ENCODE data around the gene IRF3. TPM values are rescaled to one million over a fixed set of nuclear protein-coding genes. Genes with fewer than 3 reads are reported as not detected.

Gene IRF3
- total and polyA plus RNA-seq, 7 donors, result 10.3 to 26.5 (median 18.2) TPM

- Histone ChIP-seq H3K4me3 (peak overlapping the region; percentile 63), H3K36me3 (ENCODE audit: insufficient read depth in 1 of 2, low read depth in 1 of 2) (peaks cover 0 to 15% of the 10 kb centered on the region in 2 donors), H3K4me1 (peaks cover 13% of the 10 kb centered on the region), H3K27ac (no peak overlapping the region), H3K27me3 (ENCODE audit: insufficient read depth in 3 of 3, low read length in 2 of 3) (peaks cover 0 to 13% (median 0%) of the 10 kb centered on the region in 3 donors), H3K9me3 (no peaks in the 10 kb centered on the region)
- DNase-seq (peak; percentile 68 to 72), ATAC-seq (peak in 2 of 4 donors; percentile 21 to 22)
- no peak for TF ChIP-seq CTCF (IDR thresholded peaks at IDR 0.05)
- intact Hi-C loops (cut with DNase I), result no loop called here
- WGBS, 3 donors, result 15 to 18% (median 18%) methylated on average over 39 of the region's 39 CpGs
Measured at GRCh38 chr19:49691243-49692146, 25.8 kb upstream of the IRF3 start.

- H3K4me1 ChIP-seq, result peaks cover 13% of the 10 kb centered on the region
- ATAC-seq (peak; percentile 48 to 63 (median 54)), DNase-seq (peak; percentile 78 to 79)
- H3K36me3 ChIP-seq (ENCODE audit: insufficient read depth in 1 of 2, low read depth in 1 of 2), result peaks cover 0 to 22% of the 10 kb centered on the region in 2 donors
- no peak within 1 kb of the TSS for H3K27ac ChIP-seq
- no peak for TF ChIP-seq CTCF (IDR thresholded peaks at IDR 0.05)
- peak within 1 kb of the TSS; percentile 63 for H3K4me3 ChIP-seq
- intact Hi-C loops (cut with DNase I), result no loop called here
- H3K27me3 ChIP-seq (ENCODE audit: insufficient read depth in 3 of 3, low read length in 2 of 3), result peaks cover 0 to 13% (median 0%) of the 10 kb centered on the region in 3 donors
- no peaks in the 10 kb centered on the region for H3K9me3 ChIP-seq
- 1 to 2% (median 1%) methylated on average over 36 to 38 of the region's 38 CpGs for WGBS, 3 donors
Measured at GRCh38 chr19:49690656-49691242, 25.1 kb upstream of the IRF3 start, which contains the start of gene CPT1C. Gene CPT1C, plus strand, starts transcription at chr19:49691116. Its CDS starts 1,137 bp downstream, at chr19:49692253.

- peak; percentile 11 to 30 (median 22) for ATAC-seq
- H3K4me3 ChIP-seq, result peak overlapping the region; percentile 63
- peak; percentile 11 for TF ChIP-seq CTCF (IDR thresholded peaks at IDR 0.05)
- H3K36me3 ChIP-seq (ENCODE audit: insufficient read depth in 1 of 2, low read depth in 1 of 2), result peaks cover 0 to 28% of the 10 kb centered on the region in 2 donors
- H3K27ac ChIP-seq, result no peak overlapping the region
- DNase-seq, result no peak
- no peaks in the 10 kb centered on the region for H3K9me3 ChIP-seq
- intact Hi-C loops (cut with DNase I), result no loop called here
- H3K27me3 ChIP-seq (ENCODE audit: insufficient read depth in 3 of 3, low read length in 2 of 3), result peaks cover 0 to 13% (median 0%) of the 10 kb centered on the region in 3 donors
- 6 to 7% (median 7%) methylated on average over 34 to 39 of the region's 39 CpGs for WGBS, 3 donors
- peaks cover 13% of the 10 kb centered on the region for H3K4me1 ChIP-seq
Measured at GRCh38 chr19:49690079-49690655, 24.5 kb upstream of the IRF3 start.

- Histone ChIP-seq H3K9me3 (no peaks in the 10 kb centered on the region), H3K4me1 (peaks cover 13% of the 10 kb centered on the region), H3K27me3 (ENCODE audit: insufficient read depth in 3 of 3, low read length in 2 of 3) (peaks cover 0 to 13% (median 0%) of the 10 kb centered on the region in 3 donors), H3K4me3 (peak within 1 kb of the TSS; percentile 63), H3K36me3 (ENCODE audit: insufficient read depth in 1 of 2, low read depth in 1 of 2) (peaks cover 0 to 36% of the 10 kb centered on the region in 2 donors), H3K27ac (peak within 1 kb of the TSS; percentile 23)
- WGBS, 3 donors, result 25 to 27% (median 26%) methylated on average over 53 to 54 of the region's 54 CpGs
- DNase-seq, result peak in 1 of 2 donors; percentile 77
- peak; percentile 50 to 73 (median 59) for ATAC-seq
- TF ChIP-seq CTCF (IDR thresholded peaks at IDR 0.05), result peak; percentile 47
- intact Hi-C loops (cut with DNase I), result loop anchor here in 1 of 2 donors (10.0 kb wide), 1 partner anchor 115 kb away; no protein-coding TSS in a partner anchor
Measured at GRCh38 chr19:49689133-49690078, 23.7 kb upstream of the IRF3 start, which contains the start of gene ADM5. Gene ADM5, plus strand, starts transcription at chr19:49689594. Its CDS starts 244 bp downstream, at chr19:49689838.
